NCI-H524 (cell line): ENCODE measurements around the gene TRIM48.
"Not testable (repeated sequence)": the region's sequence is repeated elsewhere in the genome, so short reads cannot be mapped to it uniquely, and the experiment has no call there.

ENCODE experiments used
- DNase-seq, 2 experiments: peaks; one replicate each; lab custom pipeline; 2025; lab: John Stamatoyannopoulos, UW

TRIM48 gene, protein sequence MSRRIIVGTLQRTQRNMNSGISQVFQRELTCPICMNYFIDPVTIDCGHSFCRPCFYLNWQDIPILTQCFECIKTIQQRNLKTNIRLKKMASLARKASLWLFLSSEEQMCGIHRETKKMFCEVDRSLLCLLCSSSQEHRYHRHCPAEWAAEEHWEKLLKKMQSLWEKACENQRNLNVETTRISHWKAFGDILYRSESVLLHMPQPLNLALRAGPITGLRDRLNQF

DNA sequence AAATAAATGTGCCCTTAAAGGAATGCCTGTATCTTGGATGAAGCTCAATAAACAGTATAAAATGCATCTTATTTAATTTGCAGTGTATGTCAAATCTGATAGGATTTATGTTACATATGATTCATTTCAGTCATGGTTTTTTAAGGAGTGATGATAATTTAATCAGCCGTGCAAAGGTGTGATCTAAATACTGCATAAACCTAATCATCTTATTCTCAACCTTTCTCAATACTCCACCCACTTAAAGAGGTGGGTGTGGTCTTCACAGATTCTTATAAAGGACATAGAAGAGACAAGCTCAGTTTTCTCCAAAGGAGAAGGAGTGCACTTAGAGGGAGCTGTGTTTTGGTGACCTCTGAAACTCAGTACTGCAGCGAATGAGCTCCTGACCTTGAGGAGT is at the start of gene TRIM48:
TSS of gene TRIM48 (plus strand) at position 301 of the 400 bp plus-strand sequence. CDS start 113 bp downstream, outside the sequence.
- not testable (repeated sequence) for DNase-seq

DNA sequence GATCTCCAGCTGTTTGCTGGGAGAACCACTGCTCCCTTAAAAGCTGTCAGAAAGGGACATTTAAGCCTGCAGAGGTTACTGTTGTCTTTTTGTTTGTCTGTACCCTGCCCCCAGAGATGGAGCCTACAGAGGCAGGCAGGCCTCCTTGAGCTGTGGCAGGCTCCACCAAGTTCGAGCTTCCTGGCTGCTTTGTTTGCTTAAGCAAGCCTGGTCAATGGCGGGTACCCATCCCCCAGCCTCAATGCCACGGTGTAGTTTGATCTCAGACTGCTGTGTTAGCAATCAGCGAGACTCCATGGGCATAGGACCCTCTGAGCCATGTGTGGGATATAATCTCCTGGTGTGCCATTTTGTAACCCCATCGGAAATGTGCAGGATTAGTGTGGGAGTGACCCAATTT is 23.6 kb upstream of the TRIM48 start:
- not testable (repeated sequence) for DNase-seq

DNA sequence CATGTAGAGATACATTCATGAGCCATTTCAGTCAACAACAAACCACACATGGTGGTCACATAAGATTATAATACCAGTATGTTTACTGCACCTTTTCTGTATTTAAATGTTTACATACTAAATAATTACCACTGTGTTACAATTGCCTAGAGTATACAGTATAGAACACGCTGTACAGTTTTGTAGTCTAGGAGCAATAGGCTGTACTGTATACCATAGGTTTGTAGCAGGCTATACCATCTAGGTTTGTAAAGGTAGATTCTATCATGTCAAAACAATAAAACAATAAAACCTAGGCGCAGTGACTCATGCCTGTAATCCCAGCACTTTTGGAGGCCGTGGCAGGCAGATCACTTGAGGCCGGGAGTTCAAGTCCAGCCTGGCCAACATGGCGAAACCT is 1.1 kb downstream of the TRIM48 start:
- no peak for DNase-seq
